Skeletal muscle cell (primary cell): ENCODE data around the gene CDON.

ENCODE experiments used
- DNase-seq: peaks from one replicate; pipeline ENCODE4 v3.0.0-alpha.2; 2010; ENCODE audit warnings: low read depth
- H3K4me3 ChIP-seq: 2 replicates; pipeline ENCODE4 v1.5.1; 2011; ENCODE audit warnings: low read depth, mild to moderate bottlenecking, control low read depth, low read length, moderate library complexity

The CDON gene

DNA sequence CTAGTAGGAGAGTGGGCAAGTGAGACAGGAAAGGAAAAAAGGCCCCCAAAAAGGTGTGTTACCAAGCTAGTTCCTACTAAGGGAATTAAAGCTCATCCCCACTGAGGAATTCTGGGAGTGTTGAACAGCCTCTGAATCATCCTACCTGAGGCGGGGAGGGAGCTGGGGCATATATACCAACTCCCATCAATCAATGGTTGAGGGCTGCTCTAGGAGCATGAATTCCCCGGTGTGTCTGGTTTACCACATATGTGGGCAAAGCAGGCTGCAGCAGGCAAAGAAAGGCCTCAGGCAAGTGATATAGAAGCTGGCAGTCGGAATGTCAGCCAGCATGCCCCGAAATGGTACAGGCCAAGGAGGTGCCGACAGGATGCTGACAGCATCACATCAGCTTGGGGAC, 23.6 kb upstream of the CDON start:
- DNase-seq, result no peak
- H3K4me3 ChIP-seq, result no peak overlapping the region

DNA sequence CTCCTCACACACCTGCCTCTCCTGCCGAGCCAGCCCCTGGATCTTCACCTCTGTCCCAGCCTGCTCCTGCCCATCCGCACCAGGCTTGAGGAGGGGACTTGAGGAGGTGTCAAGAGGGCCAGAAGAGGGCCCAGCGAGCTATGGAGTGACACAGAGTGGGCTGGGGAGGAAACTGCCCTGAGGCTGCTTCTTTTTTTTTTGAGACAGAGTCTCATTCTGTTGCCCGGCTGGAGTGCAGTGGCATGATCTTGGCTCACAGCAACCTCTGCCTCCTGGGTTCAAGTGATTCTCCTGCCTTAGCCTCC, 21.9 kb upstream of the CDON start:
- H3K4me3 ChIP-seq, result no peak overlapping the region
- no peak for DNase-seq

DNA sequence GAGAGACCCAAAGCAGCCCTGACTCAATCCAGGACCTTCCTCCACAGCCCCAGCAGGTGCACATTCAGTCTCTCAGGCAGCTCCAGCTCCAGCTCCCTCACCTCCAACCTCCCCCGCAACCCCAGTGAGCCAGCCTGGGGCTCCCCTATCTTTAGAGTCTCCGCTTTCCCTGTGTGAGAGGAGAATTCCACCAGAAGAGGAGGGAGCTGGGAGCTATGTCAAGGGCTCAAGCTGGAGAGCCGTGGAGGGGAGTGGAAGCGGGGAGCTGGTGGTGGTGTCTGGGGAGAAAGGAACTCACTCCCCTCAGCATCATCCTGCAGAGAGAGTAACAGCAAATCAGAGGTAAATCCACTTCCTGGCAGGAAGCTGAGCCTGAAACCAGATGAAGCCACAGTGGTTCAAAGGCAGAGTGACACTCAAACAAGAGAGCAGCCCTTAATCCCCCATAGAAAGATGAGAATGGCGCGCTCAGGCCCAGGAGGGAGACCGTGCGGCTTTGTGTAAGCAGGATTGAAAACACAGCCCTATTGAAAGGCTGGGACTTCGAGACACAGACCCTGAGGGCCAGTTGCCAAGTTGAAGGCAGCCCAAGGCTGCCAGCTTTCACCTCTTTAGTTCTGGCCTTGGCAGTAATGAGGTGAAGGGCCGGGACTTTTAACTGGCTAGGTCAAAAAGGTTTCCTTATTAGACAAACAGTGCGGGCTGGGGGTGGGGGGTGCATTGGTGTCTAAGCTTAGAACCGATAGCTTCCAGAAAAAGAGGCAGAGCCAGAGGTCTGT, 21.4 kb upstream of the CDON start:
- no peak for DNase-seq
- no peak overlapping the region for H3K4me3 ChIP-seq

DNA sequence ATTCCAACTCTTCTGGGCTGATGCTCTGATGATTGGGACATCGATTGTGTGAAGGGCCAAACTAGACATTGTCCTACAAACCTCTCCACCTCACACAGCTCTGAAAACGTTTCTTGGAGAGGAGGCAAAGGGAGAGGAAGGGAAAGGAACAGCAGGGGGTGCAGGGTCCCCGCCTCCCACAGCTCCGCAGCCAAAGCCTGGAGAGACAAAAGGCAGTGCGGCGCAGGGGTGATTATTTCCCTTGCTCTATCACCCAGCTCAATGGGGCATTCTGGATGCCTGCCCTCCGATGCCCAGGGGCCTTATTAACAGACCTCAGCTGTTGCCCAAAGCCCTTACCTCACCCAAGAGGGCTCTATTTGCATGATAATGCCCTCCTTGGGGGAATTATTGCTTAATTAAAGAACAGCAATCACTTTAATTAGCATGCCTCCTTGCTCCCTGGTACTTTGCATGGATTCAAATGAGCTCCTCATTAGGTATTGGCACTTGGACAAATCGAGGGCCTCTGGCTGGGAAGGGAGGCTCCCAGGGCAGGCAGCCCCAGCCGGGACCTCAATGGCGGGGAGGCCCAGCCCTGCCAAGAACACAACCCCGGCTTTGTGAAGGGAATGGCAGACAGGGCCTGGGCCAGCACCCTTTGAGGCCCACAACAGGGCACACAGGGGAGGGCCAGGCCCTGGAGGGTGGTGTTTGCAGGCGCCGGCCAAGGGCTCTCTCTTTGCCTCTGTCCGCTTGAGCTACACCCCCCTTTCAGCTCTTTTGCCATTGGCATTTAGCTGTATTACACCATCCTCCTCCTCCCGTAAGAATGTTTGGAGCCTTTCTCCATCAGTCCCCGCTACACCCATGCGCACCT, 19.8 kb upstream of the CDON start:
- DNase-seq, result no peak
- no peak overlapping the region for H3K4me3 ChIP-seq

DNA sequence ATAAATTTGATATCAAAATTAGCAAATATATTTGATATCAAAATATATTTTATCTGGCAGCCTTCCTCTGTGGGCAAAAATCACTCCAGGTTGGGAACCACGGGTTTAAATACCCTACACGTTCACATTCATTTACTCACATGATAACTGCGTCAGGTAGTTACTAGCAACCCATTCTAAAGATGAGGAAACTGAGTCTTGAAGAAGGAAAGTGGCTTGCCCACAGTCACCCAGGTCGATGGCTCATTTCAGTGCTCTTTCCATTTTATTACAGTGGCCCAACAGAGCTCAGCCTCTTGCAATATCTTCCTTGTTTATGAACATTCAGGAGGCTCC, 19.2 kb upstream of the CDON start:
- no peak overlapping the region for H3K4me3 ChIP-seq
- no peak for DNase-seq

DNA sequence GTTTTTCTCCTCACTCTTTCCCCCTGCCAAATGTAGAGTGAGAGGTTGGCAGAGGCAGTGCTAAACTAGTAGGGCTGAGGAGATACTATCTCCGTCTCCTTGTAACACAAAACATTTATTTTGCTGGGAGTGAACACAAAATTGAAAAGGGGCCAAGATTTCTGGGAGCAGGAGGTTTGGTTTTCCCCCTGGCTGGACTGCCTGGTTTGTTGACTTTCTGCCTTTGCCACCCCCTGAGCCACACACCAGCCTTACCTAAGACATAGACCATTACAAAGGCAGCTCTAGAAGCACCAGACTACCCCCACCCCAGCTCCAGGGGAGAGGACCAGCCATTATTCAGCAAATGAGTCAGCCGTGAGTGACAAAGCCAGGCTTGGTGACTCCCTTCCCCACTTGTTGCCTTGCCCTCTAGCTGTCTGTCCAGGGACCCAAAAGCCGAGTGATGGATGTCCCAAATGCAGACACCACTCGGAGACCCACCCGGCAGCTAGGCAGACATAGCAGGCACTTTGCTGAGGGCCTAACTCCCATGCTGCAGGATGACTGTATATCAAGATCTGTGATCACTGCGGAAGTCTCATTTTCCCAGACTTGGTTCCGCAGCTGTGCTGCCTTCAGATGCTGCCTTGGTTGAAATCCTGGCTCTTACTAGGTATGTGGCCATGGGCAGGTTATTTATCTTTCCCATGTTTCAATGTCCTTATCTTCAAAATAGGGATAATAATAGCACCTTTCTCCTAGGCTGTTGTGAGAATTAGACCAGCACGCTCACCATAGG, 17.7 kb upstream of the CDON start:
- no peak for DNase-seq
- H3K4me3 ChIP-seq, result no peak overlapping the region

DNA sequence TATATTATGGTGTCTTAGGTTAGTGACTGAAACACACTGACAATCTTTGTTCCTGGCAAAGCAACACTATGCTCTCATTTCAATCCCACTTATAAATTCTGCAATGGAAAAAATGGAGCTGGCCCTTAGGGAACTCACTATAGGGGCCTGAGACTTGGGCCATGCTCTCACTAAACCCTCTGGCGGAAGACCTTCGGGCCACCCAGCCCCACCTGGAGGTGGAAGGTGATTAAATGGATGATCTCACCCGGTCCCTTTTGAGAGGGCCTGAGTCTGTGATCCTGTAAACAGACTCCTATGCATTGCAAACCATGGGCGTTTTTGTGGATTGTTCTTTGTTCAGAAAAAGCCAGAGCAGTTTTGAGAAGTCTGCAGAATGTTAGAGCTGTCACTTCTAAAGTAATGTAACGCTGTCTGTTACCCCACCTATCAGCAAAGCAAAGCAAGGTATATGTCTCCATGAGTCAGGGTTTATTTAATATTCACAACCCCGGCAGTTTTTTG, 17.0 kb upstream of the CDON start:
- no peak for DNase-seq

DNA sequence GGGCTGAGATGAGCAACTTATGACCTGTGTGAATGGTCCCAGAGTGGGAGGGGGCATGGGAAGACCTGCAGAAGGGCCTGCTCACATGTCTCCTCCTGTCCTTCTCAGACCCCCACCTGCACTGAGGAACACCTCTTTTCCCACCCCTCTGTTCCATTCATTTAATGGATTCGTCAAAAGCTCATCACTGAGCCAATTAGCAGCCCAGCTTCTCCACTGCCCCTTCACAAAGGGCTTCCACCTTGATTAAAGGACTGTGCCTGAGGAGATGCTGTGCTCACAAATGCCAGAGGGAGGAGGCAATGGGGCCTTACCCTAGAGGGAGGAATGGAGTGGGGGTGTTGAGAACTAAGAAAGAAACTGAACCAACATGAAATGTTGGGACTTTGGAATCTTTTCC, 14.0 kb upstream of the CDON start:
- no peak overlapping the region for H3K4me3 ChIP-seq
- DNase-seq, result no peak

More for the DNA sequence above, 17.0 kb upstream of the CDON start:
- H3K4me3 ChIP-seq, result no peak overlapping the region

DNA sequence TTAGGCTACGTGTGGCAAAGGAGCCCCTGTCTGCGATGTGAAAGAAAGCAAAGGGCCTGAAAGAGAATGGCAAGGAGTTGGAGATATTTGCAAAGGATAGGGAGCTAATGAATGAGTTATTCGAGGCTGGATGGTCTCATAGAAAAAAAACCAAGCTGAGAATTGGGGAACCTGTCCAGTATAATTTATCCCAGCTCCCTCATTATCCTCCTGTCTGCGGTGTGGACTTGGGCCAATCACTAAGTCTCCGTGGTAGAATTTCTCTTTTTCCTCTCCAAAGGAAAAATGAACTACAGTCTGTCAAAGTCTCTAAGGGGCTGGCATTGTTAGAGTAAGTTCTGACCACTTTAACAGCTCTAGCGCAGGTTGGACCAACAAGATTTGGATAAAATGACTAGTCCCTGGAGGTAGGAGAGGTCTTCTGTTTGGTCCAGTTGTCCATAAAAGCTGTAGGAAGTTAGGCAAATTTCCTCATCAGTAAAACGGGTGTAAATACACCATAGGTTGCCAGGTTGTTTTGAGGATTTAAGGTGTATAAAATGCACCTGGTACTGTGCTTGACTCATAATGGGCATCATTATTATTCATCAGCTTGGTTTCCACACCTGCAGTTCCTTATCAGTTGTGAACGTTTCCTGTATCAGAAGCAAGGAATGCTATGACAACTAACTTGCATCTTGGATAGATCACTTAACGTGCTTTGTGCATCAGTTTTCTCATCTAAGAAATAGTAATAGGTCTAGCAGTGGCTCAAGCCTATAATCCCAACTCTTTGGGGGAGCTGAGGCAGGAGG, 10.3 kb upstream of the CDON start:
- DNase-seq, result no peak

DNA sequence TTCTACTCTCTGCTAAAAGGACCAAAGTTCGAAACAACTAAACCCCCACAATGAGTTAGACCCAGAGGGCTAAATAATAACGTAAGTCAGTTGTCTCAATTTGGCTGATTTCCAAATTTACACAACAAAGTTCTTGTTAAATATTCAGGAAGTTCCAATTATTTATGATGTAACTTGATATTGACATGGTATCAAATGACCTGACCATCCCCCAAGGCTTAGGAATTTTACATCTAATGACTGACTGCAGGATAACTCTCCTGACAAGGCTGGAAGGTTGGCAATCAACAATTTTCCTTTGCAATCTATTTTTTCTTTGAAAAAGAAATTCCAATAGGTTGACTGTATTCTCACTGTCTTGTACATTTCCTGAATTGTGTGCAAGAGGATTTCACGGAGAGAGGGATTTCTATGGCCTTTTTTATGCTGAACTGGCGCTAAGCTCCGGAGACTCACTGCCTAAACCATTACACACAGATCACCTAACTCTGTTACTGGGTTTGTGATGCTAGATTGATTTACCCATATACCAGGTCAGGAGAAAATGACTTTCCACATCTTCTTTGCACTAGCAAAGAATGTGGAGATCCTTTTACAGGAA, 9.6 kb upstream of the CDON start:
- no peak for DNase-seq
- no peak overlapping the region for H3K4me3 ChIP-seq

More for the DNA sequence above, 10.3 kb upstream of the CDON start:
- H3K4me3 ChIP-seq, result no peak overlapping the region

DNA sequence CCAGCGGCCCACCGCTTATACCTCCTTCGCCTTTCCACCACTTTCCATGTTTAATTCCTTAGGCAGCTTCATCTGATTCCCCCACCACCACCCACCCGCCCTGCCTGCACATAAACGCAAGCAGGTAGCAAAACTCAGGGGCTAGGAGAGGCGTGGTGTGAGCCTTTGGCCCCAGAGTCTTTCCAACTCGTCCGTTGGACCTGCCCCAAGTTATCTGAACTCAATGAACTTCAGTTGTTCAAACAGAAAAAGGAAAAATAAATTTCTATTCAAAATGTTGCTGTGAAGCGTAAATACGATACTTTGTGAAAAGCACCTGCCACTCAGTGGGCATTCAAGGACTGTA, 814 bp upstream of the CDON start:
- H3K4me3 ChIP-seq, result peak overlapping the region; percentile 64
- no peak for DNase-seq

DNA sequence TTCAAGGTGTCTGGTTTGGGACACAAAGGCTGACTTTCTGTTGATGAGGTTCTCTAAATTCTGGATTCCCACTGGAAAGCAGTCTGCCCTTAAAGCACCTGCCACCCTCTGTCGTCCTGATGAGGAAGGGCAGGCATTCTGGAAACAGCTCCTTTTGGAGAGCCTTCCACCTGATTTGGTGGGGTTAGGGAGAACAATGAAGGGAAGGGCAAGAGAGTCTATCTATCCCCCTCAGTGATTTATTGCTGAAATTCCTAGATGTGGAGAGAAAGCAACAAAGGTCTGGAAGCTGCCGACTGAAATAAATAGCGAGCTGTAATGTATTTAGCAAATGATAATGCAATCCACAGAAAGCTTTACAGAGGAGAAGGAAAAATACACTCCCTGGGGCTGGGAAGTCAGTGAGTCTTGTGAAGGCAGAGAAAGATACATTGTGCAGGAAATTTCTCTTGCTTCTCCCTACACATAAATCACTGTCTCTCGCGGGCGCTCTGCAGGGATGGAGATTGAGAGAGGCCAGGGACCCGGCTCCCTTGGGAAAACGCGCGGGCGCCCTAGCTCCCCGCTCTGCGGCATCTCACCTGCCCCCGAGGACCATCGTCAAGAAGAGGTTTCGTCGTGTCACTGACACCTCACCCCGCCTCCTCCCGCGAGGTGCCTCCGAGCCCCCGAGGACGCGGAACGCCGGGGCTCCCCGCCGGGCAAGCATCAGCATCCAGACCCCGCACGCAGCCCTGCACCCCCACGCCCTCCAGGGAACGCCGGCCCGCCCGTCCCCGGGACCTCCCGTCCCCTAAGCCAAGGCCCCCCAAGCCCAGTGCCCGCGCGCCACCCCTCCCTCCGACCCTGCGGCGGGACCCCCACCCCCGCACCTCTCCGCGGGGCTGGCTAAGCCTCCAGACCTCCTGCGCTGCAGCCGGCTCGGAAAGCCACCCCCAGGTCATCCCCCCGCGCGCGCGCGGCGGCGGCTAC, 673 bp downstream of the CDON start:
- DNase-seq, result no peak
- peak overlapping the region; percentile 64 for H3K4me3 ChIP-seq

DNA sequence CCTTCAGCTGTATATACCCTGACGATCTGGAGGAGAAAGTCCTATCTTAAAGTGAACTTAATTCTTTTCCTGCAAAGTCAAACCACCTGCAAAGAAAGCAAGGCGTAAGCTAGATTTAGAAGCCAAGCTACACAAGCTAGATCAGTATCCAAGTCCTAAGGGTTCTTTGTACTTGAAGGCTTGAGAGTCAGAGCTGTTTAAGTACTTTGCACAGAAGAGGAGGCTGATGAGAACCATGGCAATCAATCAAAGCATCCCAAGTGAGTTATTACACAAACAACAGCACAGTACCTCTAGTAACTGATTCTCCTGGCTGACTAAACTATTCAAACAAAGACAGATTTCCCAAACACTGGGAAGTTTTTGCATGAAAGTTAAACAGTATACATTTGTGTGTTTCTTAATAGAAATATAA, 1.9 kb downstream of the CDON start:
- no peak for DNase-seq

DNA sequence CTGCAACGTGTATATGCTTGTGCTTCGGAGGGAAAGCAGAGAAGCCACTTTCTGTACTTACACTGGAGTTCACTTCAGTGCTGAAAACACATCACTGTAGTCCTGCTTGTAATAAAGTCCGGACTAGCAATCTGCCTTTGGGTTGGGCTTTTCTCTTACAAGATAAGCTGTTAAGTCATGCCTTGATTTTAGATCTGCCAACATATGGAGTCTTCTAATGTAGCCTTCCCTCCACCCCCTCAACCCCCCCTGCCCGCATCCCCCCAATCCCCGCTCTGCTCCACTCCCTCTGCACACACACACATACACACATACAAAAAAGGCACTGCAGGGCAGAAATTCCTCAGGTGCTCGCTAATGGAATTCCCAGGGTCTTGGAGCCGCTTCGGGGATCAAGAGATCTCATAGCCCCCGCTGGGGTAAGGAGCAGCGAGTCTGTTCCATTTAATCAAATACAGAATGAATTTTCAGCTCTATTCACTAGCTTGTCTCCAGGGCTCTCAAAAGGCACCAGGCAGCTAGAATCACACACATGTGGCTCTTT, 3.4 kb downstream of the CDON start:
- peak overlapping the region; percentile 3 for H3K4me3 ChIP-seq
- DNase-seq, result no peak

More for the DNA sequence above, 1.9 kb downstream of the CDON start:
- H3K4me3 ChIP-seq, result no peak overlapping the region

DNA sequence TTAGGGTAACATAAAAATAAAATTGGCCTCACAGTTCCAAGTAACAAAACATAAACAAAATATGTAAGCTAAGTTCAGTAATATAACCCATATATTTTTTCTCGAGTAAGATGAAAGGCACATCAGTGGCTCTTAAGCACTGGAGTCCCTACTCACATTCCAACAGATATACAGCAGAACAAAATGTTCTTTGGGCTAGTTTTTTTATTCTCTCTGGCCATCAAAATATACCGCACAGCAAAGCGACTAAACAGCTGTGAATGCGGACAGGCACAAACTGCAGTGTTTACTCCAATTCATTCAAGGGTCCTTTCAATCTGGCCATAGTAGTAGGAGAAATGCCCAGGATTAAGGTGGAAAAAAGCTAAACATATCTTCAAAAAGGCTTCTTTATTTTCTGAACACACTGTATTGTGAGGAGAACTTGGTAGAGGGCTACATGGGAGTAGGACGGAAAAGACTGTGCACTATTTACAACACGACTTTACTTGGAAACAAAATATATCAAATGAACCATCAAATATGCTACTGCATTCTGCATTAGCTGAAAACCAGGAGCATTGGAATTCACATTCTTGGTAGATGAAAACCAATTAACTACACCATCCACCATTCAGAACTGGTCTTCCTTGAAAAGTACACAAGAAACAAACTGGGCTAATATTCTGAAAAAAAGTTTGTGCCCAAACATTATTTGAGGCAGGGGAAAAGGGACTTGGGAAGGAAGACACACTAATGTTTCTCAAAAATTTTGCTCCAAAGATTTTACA, 4.4 kb downstream of the CDON start:
- no peak for DNase-seq
- H3K4me3 ChIP-seq, result no peak overlapping the region

DNA sequence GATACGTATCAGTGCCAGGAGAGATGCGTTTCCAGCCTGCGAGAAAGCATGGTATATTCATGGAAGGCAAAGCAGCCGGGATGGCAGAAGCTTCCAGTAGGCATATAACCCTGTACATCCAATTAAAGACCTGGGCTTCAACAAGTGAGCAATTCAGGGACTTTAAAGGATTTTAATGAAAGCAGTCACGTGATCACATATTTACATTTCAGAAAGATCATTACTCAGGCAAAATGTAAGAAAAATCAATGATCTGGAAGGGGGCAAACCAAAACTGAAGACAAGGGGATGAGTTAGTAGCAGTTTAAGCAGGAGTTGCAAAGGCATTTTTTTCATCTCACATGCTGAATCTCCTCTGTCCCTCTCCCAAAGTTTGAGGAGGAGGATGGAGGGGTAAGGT, 7.8 kb downstream of the CDON start:
- DNase-seq, result no peak
- no peak overlapping the region for H3K4me3 ChIP-seq

DNA sequence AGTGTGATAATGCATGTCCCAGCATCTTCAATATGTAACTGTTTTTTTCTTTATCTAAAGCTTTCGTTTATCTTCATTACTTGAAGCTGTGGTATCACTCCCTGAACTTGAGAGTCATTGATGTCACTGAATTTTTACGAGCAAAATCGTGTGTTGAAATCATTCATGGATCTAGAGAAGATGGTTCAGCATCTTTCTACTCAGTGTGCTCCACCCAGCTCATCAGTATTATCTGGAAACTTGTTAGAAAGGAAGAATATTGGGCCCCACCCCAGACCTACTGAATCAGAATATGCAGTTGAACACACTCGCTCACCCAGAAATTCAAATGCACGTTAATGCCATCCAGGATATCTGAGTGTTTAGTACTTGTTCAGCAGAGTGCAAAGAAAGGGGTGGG, 8.3 kb downstream of the CDON start:
- H3K4me3 ChIP-seq, result no peak overlapping the region
- no peak for DNase-seq
